RWPE1 (cell line): ENCODE data around the gene PROM2.
A peak's percentile ranks its signal among the peaks of the same experiment; 100 is the strongest.

Experiments
- CTCF ChIA-PET: fragments of 350-600 bp; sonication (Branson Sonifier 250); formaldehyde crosslinking; extraction: SDS; loops from one replicate; lab custom pipeline; 2021; lab: Yijun Ruan, JAX
- POLR2A ChIA-PET: fragments of 400-600 bp; formaldehyde crosslinking; extraction: SDS; loops from one replicate; lab custom pipeline; 2020; ENCODE audit warnings: antibody characterized with exemption; ENCODE audit not compliant: low non-redundant PET; lab: Yijun Ruan, JAX
- DNase-seq: peaks from one replicate; pipeline ENCODE4 v3.0.0; 2012; ENCODE audit warnings: low spot score
- H3K27ac ChIP-seq: fragments of 450-650 bp; 2 replicates; pipeline ENCODE4 v1.5.1; 2017
- TF ChIP-seq, protein P1 (sequence below): fragments of 450-650 bp; conservative IDR thresholded peaks from 2 replicates; pipeline ENCODE4 v1.5.1; 2017; ENCODE audit warnings: low read depth, mild to moderate bottlenecking

PROM2 gene

DNA sequence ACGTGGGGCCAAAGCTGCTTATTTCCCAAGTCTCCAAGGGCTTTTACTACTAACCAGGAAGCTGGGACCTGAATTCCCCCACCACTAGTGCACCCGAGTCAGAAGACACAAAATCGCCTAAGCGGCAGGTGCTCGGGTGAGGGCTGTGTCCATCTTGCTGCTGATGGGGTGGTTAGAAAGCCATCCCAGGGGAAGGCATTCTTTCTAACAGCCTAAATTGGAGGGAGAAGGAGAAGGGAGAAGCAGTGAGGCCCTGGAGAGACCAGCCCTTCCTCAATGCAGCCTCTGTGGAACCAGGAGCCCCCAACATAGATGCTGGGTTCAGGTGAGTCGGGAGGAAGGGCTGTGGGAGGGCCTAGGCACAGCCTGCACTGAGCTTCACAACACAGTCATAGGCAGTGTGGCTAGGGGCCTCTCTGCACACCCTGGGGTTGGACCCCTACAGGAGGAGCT is 1.9 kb upstream of the PROM2 start:
- DNase-seq, result no peak
- ChIA-PET CTCF (interaction anchor here (0.7 to 1.2 kb wide), 3 partner anchors 16 to 40 kb away, joined by 3 to 10 read pairs (median 3); no protein-coding TSS in a partner anchor), POLR2A (no interaction called here)
- TF ChIP-seq, protein P1, sequence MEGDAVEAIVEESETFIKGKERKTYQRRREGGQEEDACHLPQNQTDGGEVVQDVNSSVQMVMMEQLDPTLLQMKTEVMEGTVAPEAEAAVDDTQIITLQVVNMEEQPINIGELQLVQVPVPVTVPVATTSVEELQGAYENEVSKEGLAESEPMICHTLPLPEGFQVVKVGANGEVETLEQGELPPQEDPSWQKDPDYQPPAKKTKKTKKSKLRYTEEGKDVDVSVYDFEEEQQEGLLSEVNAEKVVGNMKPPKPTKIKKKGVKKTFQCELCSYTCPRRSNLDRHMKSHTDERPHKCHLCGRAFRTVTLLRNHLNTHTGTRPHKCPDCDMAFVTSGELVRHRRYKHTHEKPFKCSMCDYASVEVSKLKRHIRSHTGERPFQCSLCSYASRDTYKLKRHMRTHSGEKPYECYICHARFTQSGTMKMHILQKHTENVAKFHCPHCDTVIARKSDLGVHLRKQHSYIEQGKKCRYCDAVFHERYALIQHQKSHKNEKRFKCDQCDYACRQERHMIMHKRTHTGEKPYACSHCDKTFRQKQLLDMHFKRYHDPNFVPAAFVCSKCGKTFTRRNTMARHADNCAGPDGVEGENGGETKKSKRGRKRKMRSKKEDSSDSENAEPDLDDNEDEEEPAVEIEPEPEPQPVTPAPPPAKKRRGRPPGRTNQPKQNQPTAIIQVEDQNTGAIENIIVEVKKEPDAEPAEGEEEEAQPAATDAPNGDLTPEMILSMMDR, result no peak
- H3K27ac ChIP-seq, result no peak overlapping the region

DNA sequence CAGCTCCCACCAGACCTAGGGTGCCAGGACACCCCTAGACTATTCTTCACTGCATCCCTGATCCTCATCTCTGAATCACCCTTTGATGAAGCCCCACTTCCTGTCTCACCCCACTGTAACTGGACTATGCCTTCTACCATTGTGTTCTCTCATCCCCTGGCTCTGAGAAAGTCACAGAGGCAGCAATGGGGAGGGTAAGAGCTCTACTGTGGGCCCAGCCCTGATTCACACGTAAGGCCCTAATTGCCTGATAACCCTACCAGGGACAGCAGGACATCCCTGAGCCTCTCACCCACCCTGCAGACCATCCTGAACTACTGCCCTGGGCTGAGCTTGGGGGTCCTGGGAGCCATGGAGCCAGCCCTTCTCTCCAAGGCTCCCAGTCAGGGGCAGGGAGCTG is 1.5 kb upstream of the PROM2 start:
- ChIA-PET CTCF (interaction anchor here (1.0 to 1.2 kb wide), 2 partner anchors 17 to 41 kb away, joined by 3 to 10 read pairs; no protein-coding TSS in a partner anchor), POLR2A (no interaction called here)
- DNase-seq, result no peak
- H3K27ac ChIP-seq, result no peak overlapping the region
- TF ChIP-seq, protein P1, result no peak

DNA sequence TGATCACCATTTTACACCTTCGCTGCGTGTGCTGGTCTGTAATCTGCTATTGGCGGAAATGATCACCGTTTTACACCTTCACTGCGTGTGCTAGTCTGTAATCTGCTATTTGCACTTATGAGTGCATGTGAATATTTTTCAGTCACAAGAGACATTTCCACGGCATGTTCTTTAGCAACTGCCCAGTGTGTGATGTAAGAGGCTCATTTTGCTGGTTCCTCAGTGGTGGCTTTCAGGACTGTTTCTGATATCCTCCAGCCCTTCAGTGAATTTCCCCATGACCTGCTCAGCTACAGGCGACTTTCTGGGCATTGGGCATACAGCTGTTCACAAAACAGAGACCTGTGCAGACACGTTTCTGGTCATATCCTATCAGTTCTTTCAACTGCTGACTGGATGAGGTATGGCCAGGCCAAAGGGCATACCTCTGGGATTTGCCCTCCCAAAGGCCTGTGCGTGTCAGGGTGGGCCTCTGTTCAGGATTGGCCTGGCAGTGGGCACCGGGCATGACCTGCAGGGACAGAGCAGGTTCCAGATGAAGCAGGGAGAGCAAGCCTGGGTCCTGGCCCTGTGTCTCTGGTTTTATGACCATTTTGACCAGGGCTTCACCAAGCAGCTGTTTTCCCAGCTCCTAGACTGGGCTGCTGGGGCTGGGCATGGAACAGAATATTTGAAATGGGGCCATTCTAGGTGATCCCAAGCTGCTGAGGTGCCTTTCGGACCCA is 521 bp upstream of the PROM2 start:
- no peak for DNase-seq
- ChIA-PET CTCF (interaction anchor here (0.6 to 4.9 kb wide), 3 partner anchors 42 to 77 kb away, joined by 3 to 40 read pairs (median 10); no protein-coding TSS in a partner anchor), POLR2A (interaction anchor here (0.7 kb wide), 1 partner anchor 28 kb away, joined by 4 read pairs; no protein-coding TSS in a partner anchor)
- H3K27ac ChIP-seq, result peak overlapping the region; percentile 49
- TF ChIP-seq, protein P1, result no peak

DNA sequence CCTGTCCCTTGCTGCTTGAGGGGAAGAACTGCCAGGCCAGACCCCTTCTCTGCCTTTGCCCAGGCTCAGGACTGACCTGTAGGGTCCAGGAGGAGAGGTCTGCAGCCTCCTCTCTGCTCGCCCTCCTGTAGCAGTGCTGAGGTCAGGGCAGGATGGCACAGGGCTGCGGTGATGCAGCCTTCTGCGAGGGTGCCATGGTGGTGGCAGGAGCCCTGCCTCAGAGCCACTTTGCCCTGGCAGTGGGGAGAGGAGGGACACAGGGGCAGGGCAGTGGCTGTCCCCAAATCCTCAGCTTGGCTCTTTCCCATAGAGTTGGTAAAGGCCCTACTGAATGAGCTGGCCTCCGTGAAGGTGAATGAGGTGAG is 884 bp downstream of the PROM2 start:
- ChIA-PET CTCF (interaction anchor here (0.8 to 4.9 kb wide), 2 partner anchors 40 to 44 kb away, joined by 3 to 40 read pairs; no protein-coding TSS in a partner anchor), POLR2A (interaction anchor here (0.6 to 0.7 kb wide), 4 partner anchors 30 to 237 kb away, joined by 3 to 8 read pairs (median 3); no protein-coding TSS in a partner anchor)
- DNase-seq, result no peak
- peak overlapping the region; percentile 25; the same call in 1 of the 2 replicates for H3K27ac ChIP-seq
- TF ChIP-seq, protein P1, result no peak

DNA sequence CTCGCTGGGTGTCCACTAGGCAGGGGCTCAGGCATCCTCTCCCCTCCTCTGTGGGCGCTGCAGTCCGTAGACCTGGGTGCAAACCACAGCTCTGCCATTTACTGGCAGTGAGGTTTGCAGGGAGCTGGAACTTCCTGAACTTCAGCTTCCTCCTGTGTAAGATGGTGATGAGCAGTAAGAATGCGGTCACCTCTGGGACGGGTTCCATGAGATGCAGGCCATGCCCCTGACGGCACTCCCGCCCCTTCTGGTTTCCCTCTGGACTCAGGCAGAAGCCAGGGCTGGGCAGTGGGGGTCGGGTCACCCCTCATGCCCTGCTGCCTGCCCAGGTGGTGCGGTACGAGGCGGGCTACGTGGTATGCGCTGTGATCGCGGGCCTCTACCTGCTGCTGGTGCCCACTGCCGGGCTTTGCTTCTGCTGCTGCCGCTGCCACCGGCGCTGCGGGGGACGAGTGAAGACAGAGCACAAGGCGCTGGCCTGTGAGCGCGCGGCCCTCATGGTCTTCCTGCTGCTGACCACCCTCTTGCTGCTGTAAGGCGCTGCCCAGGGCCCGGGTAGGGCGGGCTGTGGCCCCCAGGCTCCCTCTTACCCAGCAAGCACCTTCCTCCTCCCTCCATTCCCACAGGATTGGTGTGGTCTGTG is 1.5 kb downstream of the PROM2 start:
- POLR2A ChIA-PET, result interaction anchor here (0.6 to 0.7 kb wide), 4 partner anchors 31 to 236 kb away, joined by 3 to 8 read pairs (median 3); no protein-coding TSS in a partner anchor
- CTCF ChIA-PET, result interaction anchor here (0.8 to 4.9 kb wide), 2 partner anchors 39 to 44 kb away, joined by 3 to 40 read pairs; no protein-coding TSS in a partner anchor
- peak overlapping the region; percentile 25; the same call in 1 of the 2 replicates for H3K27ac ChIP-seq
- TF ChIP-seq, protein P1, result no peak
- DNase-seq, result no peak
